Nephron progenitor cell (in vitro differentiated cells): Measurements from ENCODE around the gene KATNAL1.

Experiments
- DNase-seq: peaks from one replicate; pipeline ENCODE4 v3.0.0; 2021
- H3K27ac Mint-ChIP-seq: 2 replicates; pipeline ENCODE4 v1.8.0; 2021; ENCODE audit warnings: mild to moderate bottlenecking, moderate library complexity, mixed read lengths
- H3K27me3 Mint-ChIP-seq: 2 replicates; pipeline ENCODE4 v1.8.0; 2021; ENCODE audit warnings: mild to moderate bottlenecking, low read depth, mixed read lengths; ENCODE audit not compliant: poor library complexity
- H3K36me3 Mint-ChIP-seq: 2 replicates; pipeline ENCODE4 v1.8.0; 2021; ENCODE audit warnings: low read depth, mixed read lengths
- H3K4me1 Mint-ChIP-seq: 2 replicates; pipeline ENCODE4 v1.8.0; 2021; ENCODE audit warnings: mixed read lengths
- H3K4me3 Mint-ChIP-seq: 2 replicates; pipeline ENCODE4 v1.8.0; 2021; ENCODE audit warnings: mild to moderate bottlenecking, moderate library complexity, mixed read lengths
- H3K9me3 Mint-ChIP-seq: 2 replicates; pipeline ENCODE4 v1.8.0; 2021; ENCODE audit warnings: mild to moderate bottlenecking, moderate library complexity, mixed read lengths
- CTCF ChIP-seq: fragments of 200-600 bp; sonication (generic); IDR thresholded peaks from 2 replicates; pipeline ENCODE4 v1.5.0; 2021; ENCODE audit warnings: antibody characterized with exemption

KATNAL1 gene

GRCh38 chr13:30308548-30308947 is 1.2 kb upstream of the KATNAL1 start:
- no peak for DNase-seq
- no peak overlapping the region for H3K27ac Mint-ChIP-seq
- H3K9me3 Mint-ChIP-seq = no peaks in the 10 kb centered on the region
- H3K36me3 Mint-ChIP-seq = no peaks in the 10 kb centered on the region
- peaks cover 6% of the 10 kb centered on the region for H3K27me3 Mint-ChIP-seq
- H3K4me3 Mint-ChIP-seq = peak overlapping the region; percentile 53
- H3K4me1 Mint-ChIP-seq = peaks cover 37% of the 10 kb centered on the region
- TF ChIP-seq CTCF = no peak

- H3K9me3 Mint-ChIP-seq = no peaks in the 10 kb centered on the region
- H3K27ac Mint-ChIP-seq = no peak overlapping the region
- TF ChIP-seq CTCF = no peak
- DNase-seq = no peak
- peaks cover 41% of the 10 kb centered on the region for H3K4me1 Mint-ChIP-seq
- H3K36me3 Mint-ChIP-seq = no peaks in the 10 kb centered on the region
- peak overlapping the region; percentile 91 for H3K4me3 Mint-ChIP-seq
- peaks cover 6% of the 10 kb centered on the region for H3K27me3 Mint-ChIP-seq
These were observed 580 bp upstream of the KATNAL1 start for GRCh38 chr13:30307971-30308290.

GRCh38 chr13:30306762-30307193 is 573 bp downstream of the KATNAL1 start:
- peaks cover 52% of the 10 kb centered on the region for H3K4me1 Mint-ChIP-seq
- peak; percentile 97 for DNase-seq
- peaks cover 6% of the 10 kb centered on the region for H3K27me3 Mint-ChIP-seq
- no peak for TF ChIP-seq CTCF
- no peak overlapping the region for H3K27ac Mint-ChIP-seq
- H3K4me3 Mint-ChIP-seq = peak overlapping the region; percentile 91
- H3K36me3 Mint-ChIP-seq = no peaks in the 10 kb centered on the region
- no peaks in the 10 kb centered on the region for H3K9me3 Mint-ChIP-seq

- Mint-ChIP-seq H3K27me3 (peaks cover 6% of the 10 kb centered on the region), H3K4me3 (peak overlapping the region; percentile 91), H3K9me3 (no peaks in the 10 kb centered on the region), H3K4me1 (peaks cover 52% of the 10 kb centered on the region), H3K36me3 (no peaks in the 10 kb centered on the region), H3K27ac (no peak overlapping the region)
- TF ChIP-seq CTCF = no peak
- DNase-seq = no peak
These were observed 1.8 kb downstream of the KATNAL1 start for GRCh38 chr13:30305456-30305970.

- peaks cover 47% of the 10 kb centered on the region for H3K4me1 Mint-ChIP-seq
- H3K9me3 Mint-ChIP-seq = peaks cover 15% of the 10 kb centered on the region
- peaks cover 16% of the 10 kb centered on the region for H3K36me3 Mint-ChIP-seq
- no peak overlapping the region for H3K4me3 Mint-ChIP-seq
- H3K27me3 Mint-ChIP-seq = no peaks in the 10 kb centered on the region
- no peak overlapping the region for H3K27ac Mint-ChIP-seq
- no peak for DNase-seq
- TF ChIP-seq CTCF = no peak
These were observed 4.1 kb downstream of the KATNAL1 start for GRCh38 chr13:30303269-30303668.

- DNase-seq = no peak
- H3K27ac Mint-ChIP-seq = no peak overlapping the region
These were observed 5.5 kb downstream of the KATNAL1 start for GRCh38 chr13:30301827-30302226.

More at GRCh38 chr13:30301827-30302226, 5.5 kb downstream of the KATNAL1 start:
- TF ChIP-seq CTCF = no peak
- Mint-ChIP-seq H3K4me3 (no peak overlapping the region), H3K4me1 (peaks cover 47% of the 10 kb centered on the region), H3K9me3 (peaks cover 17% of the 10 kb centered on the region), H3K27me3 (no peaks in the 10 kb centered on the region), H3K36me3 (peaks cover 19% of the 10 kb centered on the region)
